ENCODE measurements around the gene ECM2. TPM values are rescaled to one million over a fixed set of nuclear protein-coding genes. Genes with fewer than 3 reads are reported as not detected.

The ECM2 gene
- total RNA-seq, 1 donor from 2014 or later: not detected

DNA sequence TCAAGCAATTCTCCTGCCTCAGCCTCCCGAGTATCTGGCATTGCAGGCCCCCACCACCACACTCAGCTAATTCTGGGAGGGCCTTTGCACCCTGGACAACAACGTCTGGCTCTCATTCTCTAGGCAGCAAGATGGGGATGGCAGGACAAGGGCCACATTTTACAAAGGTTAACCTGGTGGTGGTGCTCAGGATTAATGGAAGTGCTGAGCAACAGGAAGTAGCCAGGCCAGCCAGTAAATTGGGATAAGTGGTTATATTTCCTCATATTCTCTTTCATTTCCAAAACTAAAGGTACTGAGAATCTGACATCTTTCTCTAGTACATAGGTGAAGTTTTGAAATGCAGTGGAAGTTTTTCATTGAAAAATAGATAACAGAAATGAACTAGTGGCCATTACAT, 28.8 kb downstream of the ECM2 start:
- no peaks in the 10 kb centered on the region for H3K27me3 Mint-ChIP-seq (ENCODE audit: low read depth)
- H3K9me3 Mint-ChIP-seq: no peaks in the 10 kb centered on the region
- intact Hi-C loops (cut with micrococcal nuclease): no loop called here
- H3K4me1 Mint-ChIP-seq (ENCODE audit: low read depth): peaks cover 1% of the 10 kb centered on the region
- H3K36me3 Mint-ChIP-seq (ENCODE audit: low read depth): no peaks in the 10 kb centered on the region
- H3K4me3 Mint-ChIP-seq (ENCODE audit: low read depth): no peak overlapping the region
- H3K27ac Mint-ChIP-seq: no peak overlapping the region
- no peak for DNase-seq (ENCODE audit: low spot score)

- Mint-ChIP-seq H3K27ac (no peak overlapping the region), H3K9me3 (no peaks in the 10 kb centered on the region), H3K4me1 (ENCODE audit: low read depth) (peaks cover 1% of the 10 kb centered on the region), H3K36me3 (ENCODE audit: low read depth) (no peaks in the 10 kb centered on the region), H3K27me3 (ENCODE audit: low read depth) (no peaks in the 10 kb centered on the region), H3K4me3 (ENCODE audit: low read depth) (no peak overlapping the region)
- no peak for DNase-seq (ENCODE audit: low spot score)
- intact Hi-C loops (cut with micrococcal nuclease): no loop called here
These were observed 29.5 kb downstream of the ECM2 start for GRCh38 chr9:92506184-92506857.

- Mint-ChIP-seq H3K27me3 (ENCODE audit: low read depth) (no peaks in the 10 kb centered on the region), H3K36me3 (ENCODE audit: low read depth) (no peaks in the 10 kb centered on the region)
- intact Hi-C loops (cut with micrococcal nuclease): no loop called here
These were observed 30.9 kb downstream of the ECM2 start for GRCh38 chr9:92504881-92505280.

DNA sequence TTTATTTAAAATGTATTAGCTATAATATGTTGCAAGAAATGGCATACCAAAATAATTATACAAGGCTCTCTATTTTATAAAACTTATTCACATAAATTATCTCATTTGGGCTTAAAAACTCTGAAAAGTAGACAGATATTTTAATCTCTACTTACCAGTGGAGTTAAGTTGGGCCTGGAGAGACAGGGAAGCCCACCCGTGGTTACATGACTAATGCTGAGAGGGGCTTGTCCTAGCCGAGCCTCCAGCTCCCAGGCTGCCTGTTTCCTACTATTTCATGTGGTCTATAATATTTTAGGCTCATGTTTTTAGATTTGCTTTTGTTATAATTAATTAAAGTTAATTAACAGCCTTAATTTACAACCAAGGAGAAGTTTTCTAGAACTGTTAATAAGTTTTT, 32.6 kb downstream of the ECM2 start:
- intact Hi-C loops (cut with micrococcal nuclease): no loop called here
- Mint-ChIP-seq H3K4me1 (ENCODE audit: low read depth) (no peaks in the 10 kb centered on the region), H3K36me3 (ENCODE audit: low read depth) (no peaks in the 10 kb centered on the region), H3K27me3 (ENCODE audit: low read depth) (no peaks in the 10 kb centered on the region), H3K27ac (no peak overlapping the region), H3K4me3 (ENCODE audit: low read depth) (no peak overlapping the region), H3K9me3 (no peaks in the 10 kb centered on the region)
- no peak for DNase-seq (ENCODE audit: low spot score)

More at GRCh38 chr9:92504881-92505280, 30.9 kb downstream of the ECM2 start:
- no peak for DNase-seq (ENCODE audit: low spot score)
- no peak overlapping the region for H3K4me3 Mint-ChIP-seq (ENCODE audit: low read depth)
- H3K4me1 Mint-ChIP-seq (ENCODE audit: low read depth): no peaks in the 10 kb centered on the region
- H3K27ac Mint-ChIP-seq: no peak overlapping the region
- H3K9me3 Mint-ChIP-seq: no peaks in the 10 kb centered on the region

- Mint-ChIP-seq H3K27ac (no peak overlapping the region), H3K4me1 (ENCODE audit: low read depth) (no peaks in the 10 kb centered on the region), H3K36me3 (ENCODE audit: low read depth) (peaks cover 3% of the 10 kb centered on the region), H3K27me3 (ENCODE audit: low read depth) (no peaks in the 10 kb centered on the region), H3K4me3 (ENCODE audit: low read depth) (no peak overlapping the region), H3K9me3 (no peaks in the 10 kb centered on the region)
- no peak for DNase-seq (ENCODE audit: low spot score)
- intact Hi-C loops (cut with micrococcal nuclease): no loop called here
These were observed 34.0 kb downstream of the ECM2 start for GRCh38 chr9:92501671-92502393.

DNA sequence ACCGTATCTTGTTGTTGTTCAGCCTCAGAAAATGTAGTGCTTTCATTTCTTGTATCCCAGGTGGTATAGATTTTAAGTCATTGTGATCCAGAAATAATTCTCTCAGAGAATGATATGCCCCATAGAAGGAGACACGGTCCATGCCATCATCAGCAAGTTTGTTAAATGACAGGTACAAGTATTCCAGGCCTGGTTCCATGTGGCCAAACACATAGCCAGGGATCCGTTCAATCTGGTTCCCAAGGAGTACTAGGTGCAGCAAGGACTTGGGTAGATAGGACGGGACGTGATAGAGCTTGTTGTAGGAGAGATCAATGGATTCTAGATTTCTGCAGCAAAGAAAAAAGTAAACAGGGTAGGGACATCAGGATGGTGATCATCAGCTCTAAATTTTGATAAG, 35.1 kb downstream of the ECM2 start:
- H3K27ac Mint-ChIP-seq: no peak overlapping the region
- no peak overlapping the region for H3K4me3 Mint-ChIP-seq (ENCODE audit: low read depth)
- intact Hi-C loops (cut with micrococcal nuclease): no loop called here
- no peaks in the 10 kb centered on the region for H3K4me1 Mint-ChIP-seq (ENCODE audit: low read depth)
- no peaks in the 10 kb centered on the region for H3K27me3 Mint-ChIP-seq (ENCODE audit: low read depth)
- no peaks in the 10 kb centered on the region for H3K9me3 Mint-ChIP-seq
- peaks cover 3% of the 10 kb centered on the region for H3K36me3 Mint-ChIP-seq (ENCODE audit: low read depth)
- no peak for DNase-seq (ENCODE audit: low spot score)

DNA sequence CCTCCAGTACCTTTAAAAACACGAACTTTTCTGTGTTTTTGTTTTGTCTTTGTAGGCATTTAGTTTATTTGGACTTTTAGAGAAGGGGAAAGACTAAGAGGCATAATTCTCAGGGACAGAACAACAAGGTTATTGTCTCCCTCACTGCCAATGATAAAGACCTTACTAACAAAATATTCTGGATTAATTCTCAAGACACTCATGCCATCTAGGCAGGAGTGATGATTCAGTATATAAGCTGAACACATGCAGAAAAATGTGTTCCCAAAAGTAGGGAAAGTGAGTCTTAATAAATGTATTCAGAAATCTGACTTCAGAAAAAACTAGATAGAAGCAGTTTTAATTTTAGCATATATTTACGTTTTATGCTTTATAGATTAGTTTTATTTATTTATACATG, 36.1 kb downstream of the ECM2 start:
- DNase-seq (ENCODE audit: low spot score): no peak
- H3K4me1 Mint-ChIP-seq (ENCODE audit: low read depth): peaks cover 2% of the 10 kb centered on the region
- H3K9me3 Mint-ChIP-seq: no peaks in the 10 kb centered on the region
- H3K27me3 Mint-ChIP-seq (ENCODE audit: low read depth): no peaks in the 10 kb centered on the region
- H3K4me3 Mint-ChIP-seq (ENCODE audit: low read depth): no peak overlapping the region
- H3K36me3 Mint-ChIP-seq (ENCODE audit: low read depth): peaks cover 3% of the 10 kb centered on the region
- intact Hi-C loops (cut with micrococcal nuclease): no loop called here
- no peak overlapping the region for H3K27ac Mint-ChIP-seq

DNA sequence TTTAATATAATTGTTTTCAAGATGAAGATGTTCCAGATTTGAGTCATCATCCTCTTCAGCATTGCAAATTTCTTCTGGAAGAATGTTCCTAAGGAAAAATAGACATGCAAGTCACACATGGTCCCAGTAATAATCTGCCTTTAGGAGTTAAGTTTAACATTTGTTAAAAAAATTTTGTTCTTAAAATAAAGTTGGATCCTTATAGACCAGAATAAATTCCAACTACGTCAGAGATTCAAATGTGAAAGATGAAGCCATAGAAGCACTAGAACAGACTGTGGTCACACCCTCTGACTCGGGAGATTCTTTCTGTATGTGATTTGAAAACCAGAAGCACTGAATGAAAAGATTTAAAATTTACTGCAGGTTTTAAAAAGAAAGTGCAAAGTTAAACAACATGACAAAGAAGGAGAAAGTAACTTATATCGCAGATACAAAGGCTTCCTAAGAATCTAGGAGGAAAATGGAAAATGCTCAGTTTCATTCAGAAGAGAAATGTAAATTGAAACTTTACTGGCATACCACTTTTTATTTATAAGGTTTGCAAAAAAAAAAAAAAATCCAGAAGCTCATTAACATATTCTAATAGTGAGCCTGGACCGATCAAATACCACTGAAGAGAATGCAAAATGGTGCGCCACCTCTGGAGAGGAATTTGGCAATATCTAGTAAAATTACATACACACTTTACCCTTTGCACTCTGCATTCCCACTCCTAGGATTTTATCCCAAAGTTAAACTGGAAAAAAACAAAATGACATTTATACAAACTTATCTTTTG, 39.2 kb downstream of the ECM2 start:
- H3K4me3 Mint-ChIP-seq (ENCODE audit: low read depth): no peak overlapping the region
- intact Hi-C loops (cut with micrococcal nuclease): no loop called here
- H3K27me3 Mint-ChIP-seq (ENCODE audit: low read depth): no peaks in the 10 kb centered on the region
- H3K36me3 Mint-ChIP-seq (ENCODE audit: low read depth): peaks cover 3% of the 10 kb centered on the region
- no peaks in the 10 kb centered on the region for H3K9me3 Mint-ChIP-seq
- no peak for DNase-seq (ENCODE audit: low spot score)
- H3K27ac Mint-ChIP-seq: no peak overlapping the region
- H3K4me1 Mint-ChIP-seq (ENCODE audit: low read depth): peaks cover 6% of the 10 kb centered on the region

GRCh38 chr9:92494856-92495255, 40.9 kb downstream of the ECM2 start:
- no peak overlapping the region for H3K27ac Mint-ChIP-seq
- peaks cover 3% of the 10 kb centered on the region for H3K36me3 Mint-ChIP-seq (ENCODE audit: low read depth)
- no peaks in the 10 kb centered on the region for H3K27me3 Mint-ChIP-seq (ENCODE audit: low read depth)
- intact Hi-C loops (cut with micrococcal nuclease): no loop called here
- H3K4me1 Mint-ChIP-seq (ENCODE audit: low read depth): peaks cover 9% of the 10 kb centered on the region
- H3K9me3 Mint-ChIP-seq: no peaks in the 10 kb centered on the region
- no peak overlapping the region for H3K4me3 Mint-ChIP-seq (ENCODE audit: low read depth)
- no peak for DNase-seq (ENCODE audit: low spot score)

- peaks cover 9% of the 10 kb centered on the region for H3K4me1 Mint-ChIP-seq (ENCODE audit: low read depth)
- intact Hi-C loops (cut with micrococcal nuclease): no loop called here
- H3K36me3 Mint-ChIP-seq (ENCODE audit: low read depth): peaks cover 3% of the 10 kb centered on the region
- no peak overlapping the region for H3K27ac Mint-ChIP-seq
- no peaks in the 10 kb centered on the region for H3K27me3 Mint-ChIP-seq (ENCODE audit: low read depth)
- H3K4me3 Mint-ChIP-seq (ENCODE audit: low read depth): no peak overlapping the region
- H3K9me3 Mint-ChIP-seq: no peaks in the 10 kb centered on the region
- DNase-seq (ENCODE audit: low spot score): no peak
These were observed 41.9 kb downstream of the ECM2 start for GRCh38 chr9:92493749-92494387.

- Mint-ChIP-seq H3K4me3 (ENCODE audit: low read depth) (no peak overlapping the region), H3K36me3 (ENCODE audit: low read depth) (peaks cover 2% of the 10 kb centered on the region), H3K27ac (no peak overlapping the region), H3K27me3 (ENCODE audit: low read depth) (no peaks in the 10 kb centered on the region), H3K4me1 (ENCODE audit: low read depth) (peaks cover 9% of the 10 kb centered on the region), H3K9me3 (no peaks in the 10 kb centered on the region)
- DNase-seq (ENCODE audit: low spot score): no peak
- intact Hi-C loops (cut with micrococcal nuclease): no loop called here
These were observed 42.9 kb downstream of the ECM2 start for GRCh38 chr9:92492781-92493401.

DNA sequence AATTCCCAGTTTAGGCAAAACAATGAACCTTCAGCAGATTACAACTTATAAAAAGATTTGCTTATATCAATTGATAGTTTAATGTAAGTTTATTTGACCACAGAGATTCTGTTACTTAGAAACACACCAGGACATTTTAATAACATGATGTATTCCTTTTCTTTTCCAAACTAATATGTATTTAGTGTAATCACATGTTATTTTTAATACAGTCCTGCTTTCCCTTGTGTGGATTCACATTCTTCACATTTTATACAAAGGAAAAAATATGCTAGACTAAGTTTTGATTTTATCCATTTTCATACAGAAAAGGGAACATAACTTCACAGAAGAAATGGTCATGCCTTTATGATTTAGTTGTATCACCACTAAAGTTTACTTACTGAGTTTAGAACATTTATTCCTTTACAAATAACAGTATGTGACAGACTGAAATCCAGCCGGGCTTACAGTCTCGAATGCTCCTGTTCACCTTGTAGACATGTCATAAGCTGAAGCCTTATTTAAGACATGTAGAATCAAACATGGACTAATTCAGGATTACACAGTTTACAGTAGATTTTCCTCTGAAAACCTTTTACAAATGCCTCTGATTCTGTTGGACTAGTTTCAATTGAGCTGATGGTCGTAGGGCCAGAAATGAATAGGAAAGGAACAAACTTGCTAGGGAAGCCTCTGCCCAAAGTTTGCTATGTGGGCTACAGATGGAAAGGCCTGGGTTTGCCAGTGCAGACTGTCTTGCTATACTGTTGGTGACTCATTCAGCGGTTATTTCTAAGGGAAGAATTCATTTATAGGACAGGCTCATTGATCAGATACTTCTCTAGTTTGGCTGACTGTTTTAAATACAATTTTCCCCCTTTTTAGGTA, 46.9 kb downstream of the ECM2 start:
- Mint-ChIP-seq H3K27ac (no peak overlapping the region), H3K9me3 (no peaks in the 10 kb centered on the region), H3K36me3 (ENCODE audit: low read depth) (no peaks in the 10 kb centered on the region), H3K4me3 (ENCODE audit: low read depth) (no peak overlapping the region), H3K4me1 (ENCODE audit: low read depth) (peaks cover 4% of the 10 kb centered on the region), H3K27me3 (ENCODE audit: low read depth) (no peaks in the 10 kb centered on the region)
- intact Hi-C loops (cut with micrococcal nuclease): no loop called here
- no peak for DNase-seq (ENCODE audit: low spot score)
